CD14-positive monocyte (primary cell): ENCODE measurements around the gene PIK3AP1. TPM values are rescaled to one million over a fixed set of nuclear protein-coding genes. Genes with fewer than 3 reads are reported as not detected.

Source experiments
- DNase-seq, 3 donors: peaks; one replicate each; pipeline ENCODE4 v3.0.0-alpha.2; 2011 to 2022
- H2AFZ ChIP-seq: 2 replicates; pipeline ENCODE4 v1.6.0; 2012; ENCODE audit warnings: mild to moderate bottlenecking, low read depth, low read length, inconsistent platforms; ENCODE audit not compliant: insufficient read depth, poor library complexity, severe bottlenecking
- H3K27ac ChIP-seq, 2 donors: 1 replicate in 1 of 2; 2 replicates in 1 of 2; pipeline ENCODE4 v1.5.1; 2012 to 2013; ENCODE audit warnings: low read length in 2 of 2, control low read depth in 1 of 2, inconsistent platforms in 1 of 2, low read depth in 1 of 2, mild to moderate bottlenecking in 1 of 2
- H3K27me3 ChIP-seq, 2 donors: one replicate each; pipeline versions ENCODE4 v1.6.0 to v1.6.1; 2011 to 2013; ENCODE audit warnings: low read length in 2 of 2; ENCODE audit not compliant: control insufficient read depth in 2 of 2, insufficient read depth in 2 of 2
- H3K36me3 ChIP-seq, 2 donors: replicated peaks in 1 of 2; 1 replicate in 1 of 2; 2 replicates in 1 of 2; pipeline versions ENCODE4 v1.5.1 to v1.6.1; 2012 to 2013; ENCODE audit warnings: low read length in 2 of 2, control low read depth in 1 of 2, inconsistent platforms in 1 of 2, mild to moderate bottlenecking in 1 of 2; ENCODE audit not compliant: insufficient read depth in 2 of 2, control insufficient read depth in 1 of 2
- H3K4me1 ChIP-seq, 2 donors: 1 replicate in 1 of 2; 2 replicates in 1 of 2; pipeline versions ENCODE4 v1.5.1 to v1.6.1; 2012 to 2013; ENCODE audit warnings: low read length in 2 of 2, control low read depth in 1 of 2, inconsistent platforms in 1 of 2, mild to moderate bottlenecking in 1 of 2, moderate library complexity in 1 of 2; ENCODE audit not compliant: insufficient read depth in 2 of 2, control insufficient read depth in 1 of 2
- H3K4me2 ChIP-seq: replicated peaks from 2 replicates; pipeline ENCODE3; 2012; ENCODE audit warnings: low read length, moderate library complexity, mild to moderate bottlenecking; ENCODE audit not compliant: poor library complexity, severe bottlenecking; ENCODE audit errors: extremely low read depth
- H3K4me3 ChIP-seq, 3 experiments: fragments of 200-600 bp in 1 of 3; sonication (generic) in 1 of 3; replicated peaks in 1 of 3; 1 replicate in 2 of 3; 2 replicates in 1 of 3; pipeline ENCODE4 v1.5.1; 2011 to 2013; ENCODE audit warnings: low read length in 3 of 3, mild to moderate bottlenecking in 3 of 3, control low read depth in 2 of 3, low read depth in 2 of 3, inconsistent platforms in 1 of 3, moderate library complexity in 1 of 3
- H3K79me2 ChIP-seq: 2 replicates; pipeline ENCODE4 v1.6.0; 2012; ENCODE audit warnings: mild to moderate bottlenecking, control low read depth, inconsistent platforms, low read length, moderate library complexity; ENCODE audit not compliant: insufficient read depth
- H3K9ac ChIP-seq: 2 replicates; pipeline ENCODE4 v1.6.0; 2017; ENCODE audit warnings: low read length, mild to moderate bottlenecking; ENCODE audit not compliant: insufficient read depth, poor library complexity, severe bottlenecking
- H3K9me3 ChIP-seq, 2 donors: replicated peaks in 1 of 2; 1 replicate in 1 of 2; 2 replicates in 1 of 2; pipeline versions ENCODE4 v1.5.1 to v1.6.1; 2012 to 2013; ENCODE audit warnings: low read length in 2 of 2, control low read depth in 1 of 2; ENCODE audit not compliant: control insufficient read depth in 1 of 2, insufficient read depth in 1 of 2
- H4K20me1 ChIP-seq: 2 replicates; pipeline ENCODE4 v1.6.0; 2012; ENCODE audit warnings: mild to moderate bottlenecking, low read length, control low read depth, moderate library complexity; ENCODE audit not compliant: insufficient read depth
- H3K27ac Mint-ChIP-seq, 7 donors: one replicate each; pipeline ENCODE4 v1.8.0; 2020; ENCODE audit warnings: mild to moderate bottlenecking in 7 of 7, mixed read lengths in 7 of 7, moderate library complexity in 6 of 7, inconsistent platforms in 2 of 7
- H3K27me3 Mint-ChIP-seq, 3 donors: one replicate each; pipeline ENCODE4 v1.8.0; 2021 to 2022; ENCODE audit warnings: low read depth in 3 of 3, mild to moderate bottlenecking in 3 of 3, mixed read lengths in 3 of 3, moderate library complexity in 3 of 3, inconsistent platforms in 1 of 3
- H3K36me3 Mint-ChIP-seq, 2 donors: one replicate each; pipeline ENCODE4 v1.8.0; 2020; ENCODE audit warnings: mixed read lengths in 2 of 2, inconsistent platforms in 1 of 2, mild to moderate bottlenecking in 1 of 2
- H3K4me1 Mint-ChIP-seq: one replicate; pipeline ENCODE4 v1.8.0; 2020; ENCODE audit warnings: mild to moderate bottlenecking, mixed read lengths
- H3K4me3 Mint-ChIP-seq, 2 donors: one replicate each; pipeline ENCODE4 v1.8.0; 2020; ENCODE audit warnings: mild to moderate bottlenecking in 2 of 2, mixed read lengths in 2 of 2, moderate library complexity in 1 of 2
- H3K9me3 Mint-ChIP-seq, 7 donors: one replicate each; pipeline ENCODE4 v1.8.0; 2020 to 2022; ENCODE audit warnings: mixed read lengths in 7 of 7, mild to moderate bottlenecking in 6 of 7, moderate library complexity in 6 of 7, inconsistent platforms in 2 of 7
- CTCF ChIP-seq: fragments of 200-600 bp; IDR thresholded peaks from one replicate; pipeline ENCODE4 v1.8.0; 2022; ENCODE audit warnings: antibody characterized with exemption, mild to moderate bottlenecking
- WGBS: methylation state at CpG from one replicate; pipeline ENCODE4 v1.1.5; 2013; ENCODE audit warnings: missing lambda C conversion rate; ENCODE audit not compliant: insufficient coverage; 5-methylcytosine and 5-hydroxymethylcytosine counted together
- intact Hi-C, 2 donors: fragments of 100-400 bp; cut with micrococcal nuclease; formaldehyde crosslinking; loops; one replicate each; pipeline versions ENCODE4 v1.15.0 to v1.15.1; 2023
- polyA plus RNA-seq, 3 donors: library from polyadenylated mRNA; depleted of rRNA in 1 of 3; unstranded in 2 of 3; stranded (reverse) in 1 of 3; fragments of 300-500 nt in 2 of 3; fragments of >200 nt in 1 of 3; fragmentation: Illumina TruSeq in 2 of 3; gene quantifications; 1 replicate in 2 of 3; 2 replicates in 1 of 3; pipeline ENCODE4 v1.2.3, GENCODE V29; 2012 to 2021

Gene PIK3AP1
- polyA plus RNA-seq, 3 donors, result 95.5 to 157 (median 112) TPM

DNA sequence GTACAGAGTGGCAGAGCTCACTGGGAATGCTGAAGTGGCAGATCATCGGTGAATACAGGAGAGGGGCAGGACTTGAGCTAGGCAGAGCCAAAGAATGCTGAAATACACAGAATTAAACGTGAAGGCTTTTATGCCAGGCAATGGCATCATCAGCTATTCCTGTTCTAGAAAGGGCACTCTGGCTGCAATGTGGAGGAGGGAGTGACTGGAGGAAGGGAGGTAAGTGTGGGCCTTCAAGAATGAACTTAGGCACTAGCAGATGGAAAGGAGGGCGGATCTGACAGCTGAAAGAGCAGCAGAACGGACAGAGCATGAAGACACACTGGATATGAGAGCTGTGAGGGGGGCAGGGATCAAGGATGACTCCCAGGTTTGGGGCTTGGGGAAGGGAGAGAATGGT, 121.5 kb downstream of the PIK3AP1 start:
- no peak overlapping the region for H3K4me2 ChIP-seq
- peak overlapping the region in 1 of 2 donors; percentile 10 for H3K27ac ChIP-seq
- Mint-ChIP-seq H3K9me3 (peaks cover 0 to 4% (median 0%) of the 10 kb centered on the region in 7 donors), H3K4me3 (no peak overlapping the region), H3K27me3 (peaks cover 0 to 2% (median 0%) of the 10 kb centered on the region in 3 donors), H3K27ac (no peak overlapping the region), H3K36me3 (peaks cover 0 to 58% of the 10 kb centered on the region in 2 donors), H3K4me1 (no peaks in the 10 kb centered on the region)
- no peaks in the 10 kb centered on the region for H3K4me1 ChIP-seq
- H4K20me1 ChIP-seq, result peaks cover 66% of the 10 kb centered on the region
- DNase-seq, result no peak
- H2AFZ ChIP-seq, result no peak overlapping the region
- 94% methylated on average over 4 of the region's 4 CpGs for WGBS
- no peak overlapping the region for H3K4me3 ChIP-seq
- no peak for TF ChIP-seq CTCF
- H3K79me2 ChIP-seq, result no peaks in the 10 kb centered on the region
- H3K9ac ChIP-seq, result no peak overlapping the region
- no peaks in the 10 kb centered on the region for H3K9me3 ChIP-seq
- H3K27me3 ChIP-seq, result no peaks in the 10 kb centered on the region
- intact Hi-C loops, result no loop called here
- peaks cover 88 to 100% of the 10 kb centered on the region in 2 donors for H3K36me3 ChIP-seq

DNA sequence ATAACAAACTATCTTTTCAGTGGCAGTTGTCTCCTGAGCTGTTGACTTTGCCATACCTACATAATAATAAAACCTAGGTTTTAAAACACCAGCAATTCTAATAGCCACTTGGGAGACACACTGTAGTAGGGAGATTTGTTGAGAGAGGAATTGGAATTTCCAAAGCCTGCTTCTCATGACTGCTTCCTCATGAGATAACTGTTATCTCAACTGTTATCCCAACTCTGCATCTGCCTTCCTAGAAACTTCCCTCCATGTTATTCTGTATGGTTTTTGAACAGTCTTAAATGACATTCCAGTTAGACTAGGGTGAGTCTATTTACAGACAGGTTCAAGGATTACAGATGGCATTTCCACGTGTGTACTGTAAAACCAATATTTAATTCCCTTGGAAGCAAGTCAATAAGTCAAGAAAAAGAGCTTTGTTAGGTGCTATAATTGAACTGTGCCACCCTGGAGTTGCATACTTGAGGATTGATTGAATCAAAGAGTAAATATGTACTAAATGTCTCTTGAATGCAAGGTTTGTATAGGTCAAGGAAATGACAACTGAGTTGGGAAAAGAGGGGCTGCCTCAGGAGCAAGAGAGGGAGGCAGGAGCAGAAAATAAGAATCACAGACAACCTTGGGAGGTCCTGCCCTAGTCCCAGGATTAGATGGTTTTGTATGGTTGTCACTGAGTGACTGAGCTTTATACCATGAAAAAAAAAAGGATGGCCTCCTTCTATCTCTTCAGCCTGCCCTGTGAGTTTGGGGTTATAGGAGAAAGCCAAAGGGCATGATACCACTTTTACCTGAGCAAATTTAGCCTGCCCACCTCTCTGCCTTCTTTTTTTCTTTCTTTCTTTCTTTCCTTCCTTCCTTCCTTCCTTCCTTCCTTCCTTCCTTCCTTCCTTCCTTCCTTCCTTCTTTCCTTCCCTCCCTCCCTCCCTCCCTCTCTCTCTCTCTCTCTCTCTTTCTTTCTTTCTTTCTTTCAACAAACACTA, 123.6 kb downstream of the PIK3AP1 start:
- H3K27ac Mint-ChIP-seq, result peak overlapping the region in 2 of 7 donors; percentile 40 to 48
- no peaks in the 10 kb centered on the region for H3K79me2 ChIP-seq
- peaks cover 55% of the 10 kb centered on the region for H4K20me1 ChIP-seq
- H3K4me1 Mint-ChIP-seq, result peaks cover 3% of the 10 kb centered on the region
- peaks cover 76 to 93% of the 10 kb centered on the region in 2 donors for H3K36me3 ChIP-seq
- H3K27me3 ChIP-seq, result no peaks in the 10 kb centered on the region
- WGBS, result 100% methylated on average over 1 of the region's 1 CpG
- no peak overlapping the region for H3K9ac ChIP-seq
- no peak for TF ChIP-seq CTCF
- peaks cover 0 to 4% (median 0%) of the 10 kb centered on the region in 7 donors for H3K9me3 Mint-ChIP-seq
- H2AFZ ChIP-seq, result no peak overlapping the region
- H3K9me3 ChIP-seq, result no peaks in the 10 kb centered on the region
- no peak overlapping the region for H3K4me3 Mint-ChIP-seq
- H3K4me2 ChIP-seq, result no peak overlapping the region
- H3K27ac ChIP-seq, result peak overlapping the region in 1 of 2 donors; percentile 51
- DNase-seq, result no peak
- peaks cover 11 to 39% of the 10 kb centered on the region in 2 donors for H3K36me3 Mint-ChIP-seq
- peaks cover 0 to 2% of the 10 kb centered on the region in 2 donors for H3K4me1 ChIP-seq
- no peaks in the 10 kb centered on the region for H3K27me3 Mint-ChIP-seq
- no peak overlapping the region for H3K4me3 ChIP-seq
- intact Hi-C loops, result no loop called here
